Measurements from ENCODE around the gene SMCO1. TPM values are rescaled to one million over a fixed set of nuclear protein-coding genes. Genes with fewer than 3 reads are reported as not detected.
"Not testable (repeated sequence)": the region's sequence is repeated elsewhere in the genome, so short reads cannot be mapped to it uniquely, and the experiment has no call there.

SMCO1 gene
- total RNA-seq, 1 experiment from 2014 or later: not detected

- POLR2A ChIA-PET: no interaction called here
- intact Hi-C loops (cut with micrococcal nuclease; ENCODE audit: unreplicated experiment): no loop called here
- Mint-ChIP-seq H3K4me1 (ENCODE audit: low read depth, unreplicated experiment) (no peaks in the 10 kb centered on the region), H3K4me3 (ENCODE audit: unreplicated experiment) (no peak overlapping the region), H3K27ac (ENCODE audit: unreplicated experiment) (no peak overlapping the region), H3K36me3 (ENCODE audit: insufficient read depth, unreplicated experiment) (no peaks in the 10 kb centered on the region), H3K9me3 (ENCODE audit: unreplicated experiment) (peaks cover 31% of the 10 kb centered on the region), H3K27me3 (ENCODE audit: insufficient read depth, unreplicated experiment) (peaks cover 2% of the 10 kb centered on the region)
- H3K4me3 ChIP-seq (ENCODE audit: low read depth, low read length): no peak overlapping the region
- no peaks in the 10 kb centered on the region for H3K4me1 ChIP-seq
- no peaks in the 10 kb centered on the region for H3K27me3 ChIP-seq (replicated peaks; ENCODE audit: control insufficient read depth, insufficient read depth, low read length)
- CTCF ChIA-PET: no interaction called here
- no peak for TF ChIP-seq CTCF (IDR thresholded peaks at IDR 0.05; ENCODE audit: insufficient read depth in 1 of 2, low read depth in 1 of 2, low read length in 1 of 2, severe bottlenecking in 1 of 2, unreplicated experiment in 1 of 2)
- peaks cover 20% of the 10 kb centered on the region for H3K9me3 ChIP-seq
- H3K36me3 ChIP-seq (ENCODE audit: control insufficient read depth, insufficient read depth, low read length): no peaks in the 10 kb centered on the region
- no TSS peak for BruUV-seq (replicated peaks)
- no peak for DNase-seq
These were observed 813 bp downstream of the SMCO1 start for GRCh38 chr3:196514350-196514716.

GRCh38 chr3:196513697-196514349 is 1.3 kb downstream of the SMCO1 start:
- peaks cover 26% of the 10 kb centered on the region for H3K9me3 Mint-ChIP-seq (ENCODE audit: unreplicated experiment)
- Histone ChIP-seq H3K9me3 (peaks cover 15% of the 10 kb centered on the region), H3K27me3 (replicated peaks; ENCODE audit: control insufficient read depth, insufficient read depth, low read length) (no peaks in the 10 kb centered on the region), H3K36me3 (ENCODE audit: control insufficient read depth, insufficient read depth, low read length) (no peaks in the 10 kb centered on the region), H3K4me1 (no peaks in the 10 kb centered on the region), H3K4me3 (ENCODE audit: low read depth, low read length) (no peak overlapping the region)
- H3K4me1 Mint-ChIP-seq (ENCODE audit: low read depth, unreplicated experiment): no peaks in the 10 kb centered on the region
- H3K27ac Mint-ChIP-seq (ENCODE audit: unreplicated experiment): no peak overlapping the region
- ChIA-PET POLR2A (no interaction called here), CTCF (no interaction called here)
- DNase-seq: no peak
- no peak for TF ChIP-seq CTCF (IDR thresholded peaks at IDR 0.05; ENCODE audit: insufficient read depth in 1 of 2, low read depth in 1 of 2, low read length in 1 of 2, severe bottlenecking in 1 of 2, unreplicated experiment in 1 of 2)
- peaks cover 2% of the 10 kb centered on the region for H3K27me3 Mint-ChIP-seq (ENCODE audit: insufficient read depth, unreplicated experiment)
- H3K4me3 Mint-ChIP-seq (ENCODE audit: unreplicated experiment): no peak overlapping the region
- no TSS peak for BruUV-seq (replicated peaks)
- intact Hi-C loops (cut with micrococcal nuclease; ENCODE audit: unreplicated experiment): no loop called here
- H3K36me3 Mint-ChIP-seq (ENCODE audit: insufficient read depth, unreplicated experiment): no peaks in the 10 kb centered on the region

GRCh38 chr3:196511646-196512425 is 3.3 kb downstream of the SMCO1 start:
- H3K27ac Mint-ChIP-seq (ENCODE audit: unreplicated experiment); H3K27me3 Mint-ChIP-seq (ENCODE audit: insufficient read depth, unreplicated experiment); H3K4me3 Mint-ChIP-seq (ENCODE audit: unreplicated experiment); H3K4me3 ChIP-seq (ENCODE audit: low read depth, low read length); DNase-seq; H3K27me3 ChIP-seq (replicated peaks; ENCODE audit: control insufficient read depth, insufficient read depth, low read length); H3K9me3 ChIP-seq; H3K36me3 ChIP-seq (ENCODE audit: control insufficient read depth, insufficient read depth, low read length); H3K4me1 Mint-ChIP-seq (ENCODE audit: low read depth, unreplicated experiment); intact Hi-C loops (cut with micrococcal nuclease; ENCODE audit: unreplicated experiment); H3K36me3 Mint-ChIP-seq (ENCODE audit: insufficient read depth, unreplicated experiment); BruUV-seq (replicated peaks); POLR2A ChIA-PET; H3K4me1 ChIP-seq: not testable (repeated sequence)
- CTCF ChIA-PET: interaction anchor here (0.6 kb wide), 1 partner anchor 10 kb away, joined by 5 read pairs; no protein-coding TSS in a partner anchor
- peaks cover 30% of the 10 kb centered on the region for H3K9me3 Mint-ChIP-seq (ENCODE audit: unreplicated experiment)

GRCh38 chr3:196511108-196511507 is 4.0 kb downstream of the SMCO1 start:
- CTCF ChIA-PET; H3K36me3 Mint-ChIP-seq (ENCODE audit: insufficient read depth, unreplicated experiment); H3K9me3 ChIP-seq; POLR2A ChIA-PET; H3K4me3 ChIP-seq (ENCODE audit: low read depth, low read length); H3K27me3 Mint-ChIP-seq (ENCODE audit: insufficient read depth, unreplicated experiment); BruUV-seq (replicated peaks); intact Hi-C loops (cut with micrococcal nuclease; ENCODE audit: unreplicated experiment); DNase-seq; H3K4me1 ChIP-seq; H3K27me3 ChIP-seq (replicated peaks; ENCODE audit: control insufficient read depth, insufficient read depth, low read length); H3K27ac Mint-ChIP-seq (ENCODE audit: unreplicated experiment); H3K4me1 Mint-ChIP-seq (ENCODE audit: low read depth, unreplicated experiment); H3K4me3 Mint-ChIP-seq (ENCODE audit: unreplicated experiment); H3K36me3 ChIP-seq (ENCODE audit: control insufficient read depth, insufficient read depth, low read length): not testable (repeated sequence)
- H3K9me3 Mint-ChIP-seq (ENCODE audit: unreplicated experiment): peaks cover 32% of the 10 kb centered on the region

All from Caco-2 (cell line).